GM12878 (cell line): ENCODE results near the gene HSF4.

ENCODE experiments used
- KAT2A ChIP-seq: conservative IDR thresholded peaks from 2 replicates; pipeline ENCODE4 v1.6.1; 2011; ENCODE audit warnings: low read depth, low read length; ENCODE audit not compliant: control insufficient read depth
- TCF12 ChIP-seq: IDR thresholded peaks from 2 replicates; pipeline ENCODE4 v1.6.1; 2011; ENCODE audit warnings: low read depth, mild to moderate bottlenecking, low read length
- ZBTB33 ChIP-seq: fragments of 450-650 bp; IDR thresholded peaks from 2 replicates; pipeline ENCODE4 v1.6.1; 2017; ENCODE audit warnings: mild to moderate bottlenecking
- ZNF24 ChIP-seq: fragments of 450-650 bp; IDR thresholded peaks from 2 replicates; pipeline ENCODE4 v1.6.1; 2017; ENCODE audit warnings: antibody characterized with exemption, mild to moderate bottlenecking
- ZNF274 ChIP-seq: IDR thresholded peaks from one replicate; pipeline ENCODE4 v1.8.0; 2011; ENCODE audit not compliant: insufficient read length, insufficient read depth

GRCh38 chr16:67200491-67200890, 35.9 kb downstream of the HSF4 start:
- TF ChIP-seq TCF12, result no peak
- no peak for TF ChIP-seq ZBTB33
- TF ChIP-seq KAT2A, result no peak
- TF ChIP-seq ZNF24, result no peak
- no peak for TF ChIP-seq ZNF274
